Stimulated activated CD4-positive, alpha-beta T cell treated with anti-CD3 and anti-CD28 coated beads, Interleukin-12 subunit alpha, Interleukin-12 subunit beta, amount 100 ng/mL, for 4 hours (primary cell): ENCODE data around the gene DMRTA2.

Experiments used
- DNase-seq: peaks from one replicate; pipeline ENCODE4 v3.0.0-alpha.2; 2020

Gene DMRTA2

GRCh38 chr1:50371749-50372148 lies 51.5 kb downstream of the DMRTA2 start:
- no peak for DNase-seq

GRCh38 chr1:50369830-50370229 lies 53.4 kb downstream of the DMRTA2 start:
- DNase-seq: no peak

- no peak for DNase-seq
Measured at GRCh38 chr1:50369008-50369634, 54.1 kb downstream of the DMRTA2 start.

GRCh38 chr1:50368179-50369007 lies 54.9 kb downstream of the DMRTA2 start:
- peak; percentile 8 for DNase-seq
